Gastrocnemius medialis (tissue), 4 donors: Measurements from ENCODE around the gene CCSER1. TPM values are rescaled to one million over a fixed set of nuclear protein-coding genes. Genes with fewer than 3 reads are reported as not detected.

Experiments
- ATAC-seq, 2 donors: fragments of 150-250 bp; one replicate each; pipeline ENCODE4 v1.9.1; 2016
- DNase-seq, 2 donors: peaks; one replicate each; pipeline ENCODE4 v3.0.0-alpha.2; 2019
- H3K27ac ChIP-seq, 4 donors: fragments of 200-600 bp; sonication (generic); 1 replicate in 1 of 4; 2 replicates in 3 of 4; pipeline ENCODE4 v1.5.1; 2016 to 2018; ENCODE audit warnings: mild to moderate bottlenecking in 2 of 4, moderate library complexity in 1 of 4
- H3K27me3 ChIP-seq, 3 donors: fragments of 200-600 bp; sonication (generic) in 2 of 3; 1 replicate in 1 of 3; 2 replicates in 2 of 3; pipeline versions ENCODE4 v1.5.1 to v1.6.0; 2016 to 2019; ENCODE audit warnings: mild to moderate bottlenecking in 1 of 3, moderate library complexity in 1 of 3
- H3K36me3 ChIP-seq, 2 donors: fragments of 200-600 bp; sonication (generic) in 1 of 2; one replicate each; pipeline ENCODE4 v1.5.1; 2017 to 2018
- H3K4me1 ChIP-seq, 2 donors: fragments of 200-600 bp; sonication (generic) in 1 of 2; one replicate each; pipeline ENCODE4 v1.5.1; 2016 to 2017; ENCODE audit warnings: mild to moderate bottlenecking in 2 of 2
- H3K4me3 ChIP-seq, 4 donors: fragments of 200-600 bp; sonication (generic) in 3 of 4; 1 replicate in 1 of 4; 2 replicates in 3 of 4; pipeline ENCODE4 v1.5.1; 2016 to 2019; ENCODE audit warnings: mild to moderate bottlenecking in 2 of 4
- H3K9me3 ChIP-seq, 3 donors: fragments of 200-600 bp; sonication (generic) in 2 of 3; 1 replicate in 1 of 3; 2 replicates in 2 of 3; pipeline ENCODE4 v1.5.1; 2016 to 2019
- CTCF ChIP-seq, 5 experiments: fragments of 450-650 bp in 3 of 5; fragments of 200-600 bp in 2 of 5; sonication (generic) in 2 of 5; IDR thresholded peaks in 4 of 5; conservative IDR thresholded peaks in 1 of 5; 1 replicate in 4 of 5; 2 replicates in 1 of 5; pipeline ENCODE4 v1.5.1; 2016 to 2019; ENCODE audit warnings: antibody characterized with exemption in 5 of 5, mild to moderate bottlenecking in 3 of 5, moderate library complexity in 3 of 5
- POLR2A ChIP-seq, 2 donors: fragments of 450-650 bp; IDR thresholded peaks; one replicate each; pipeline ENCODE4 v1.6.1; 2017; ENCODE audit warnings: antibody characterized with exemption in 2 of 2, mild to moderate bottlenecking in 2 of 2, moderate library complexity in 2 of 2
- in situ Hi-C, 4 donors: fragments of 200-750 bp; cut with MboI; loops; one replicate each; pipeline versions ENCODE4 v1.15.0 to v1.8.0; 2017; ENCODE audit warnings: low sequenced_read_pairs in 4 of 4
- intact Hi-C: fragments of 100-400 bp; cut with DNase I; formaldehyde crosslinking; loops from one replicate; pipeline ENCODE4 v1.15.1; 2023; ENCODE audit warnings: low total_unique reads
- total RNA-seq, 4 donors: library from RNA; depleted of rRNA; stranded (reverse); fragments of >200 nt; gene quantifications; one replicate each; pipeline versions ENCODE4 v1.1.0 to v1.2.3, GENCODE V29; 2016

Gene CCSER1
- total RNA-seq, 4 donors from 2014 or later: 0.39 to 0.83 (median 0.63) TPM

- H3K9me3 ChIP-seq: no peaks in the 10 kb centered on the region
- in situ Hi-C loops: no loop called here
- ATAC-seq: no peak
- no peaks in the 10 kb centered on the region for H3K27me3 ChIP-seq
- DNase-seq: no peak
- H3K4me3 ChIP-seq: no peak overlapping the region
- no peak overlapping the region for H3K27ac ChIP-seq
- no peak for TF ChIP-seq POLR2A (IDR thresholded peaks at IDR 0.05)
- no peak for TF ChIP-seq CTCF (IDR thresholded peaks at IDR 0.05 in 4 of 5, conservative IDR thresholded peaks at IDR 0.05 in 1 of 5)
- intact Hi-C loops: no loop called here
- H3K4me1 ChIP-seq: no peaks in the 10 kb centered on the region
- no peaks in the 10 kb centered on the region for H3K36me3 ChIP-seq
Observed at GRCh38 chr4:90198086-90198847, 71.1 kb downstream of the CCSER1 start.

GRCh38 chr4:90207887-90208454 lies 80.8 kb downstream of the CCSER1 start:
- intact Hi-C loops: no loop called here
- Histone ChIP-seq H3K4me3 (no peak overlapping the region), H3K27me3 (no peaks in the 10 kb centered on the region), H3K27ac (no peak overlapping the region), H3K9me3 (no peaks in the 10 kb centered on the region), H3K4me1 (no peaks in the 10 kb centered on the region), H3K36me3 (no peaks in the 10 kb centered on the region)
- no peak for TF ChIP-seq POLR2A (IDR thresholded peaks at IDR 0.05)
- no peak for TF ChIP-seq CTCF (IDR thresholded peaks at IDR 0.05 in 4 of 5, conservative IDR thresholded peaks at IDR 0.05 in 1 of 5)
- DNase-seq: no peak
- in situ Hi-C loops: no loop called here
- no peak for ATAC-seq

- H3K9me3 ChIP-seq: no peaks in the 10 kb centered on the region
- no peaks in the 10 kb centered on the region for H3K4me1 ChIP-seq
- peak overlapping the region in 1 of 4 donors; percentile 6 for H3K4me3 ChIP-seq
- no peak for DNase-seq
- intact Hi-C loops (no loop called here), in situ Hi-C loops (no loop called here)
- no peak for ATAC-seq
- no peak for TF ChIP-seq CTCF (IDR thresholded peaks at IDR 0.05 in 4 of 5, conservative IDR thresholded peaks at IDR 0.05 in 1 of 5)
- H3K27ac ChIP-seq: no peak overlapping the region
- H3K27me3 ChIP-seq: no peaks in the 10 kb centered on the region
- H3K36me3 ChIP-seq: no peaks in the 10 kb centered on the region
Observed at GRCh38 chr4:90209922-90210321, 82.7 kb downstream of the CCSER1 start.

- in situ Hi-C loops: no loop called here
- no peak for DNase-seq
- intact Hi-C loops: no loop called here
Observed at GRCh38 chr4:90211174-90211573, 84.0 kb downstream of the CCSER1 start.

More at GRCh38 chr4:90211174-90211573, 84.0 kb downstream of the CCSER1 start:
- Histone ChIP-seq H3K27ac (no peak overlapping the region), H3K9me3 (no peaks in the 10 kb centered on the region), H3K36me3 (no peaks in the 10 kb centered on the region), H3K4me3 (no peak overlapping the region), H3K4me1 (no peaks in the 10 kb centered on the region), H3K27me3 (no peaks in the 10 kb centered on the region)
- TF ChIP-seq CTCF (IDR thresholded peaks at IDR 0.05 in 4 of 5, conservative IDR thresholded peaks at IDR 0.05 in 1 of 5): no peak
- TF ChIP-seq POLR2A (IDR thresholded peaks at IDR 0.05): no peak
- ATAC-seq: no peak
